ENCODE data around the gene GSC.
A peak's percentile ranks its signal among the peaks of the same experiment; 100 is the strongest.
"Not testable (repeated sequence)": the region's sequence is repeated elsewhere in the genome, so short reads cannot be mapped to it uniquely, and the experiment has no call there.

GSC gene

GRCh38 chr14:94752591-94753436, 17.1 kb downstream of the GSC start:
- no peaks in the 10 kb centered on the region for H3K9me3 ChIP-seq
- no peaks in the 10 kb centered on the region for H3K36me3 ChIP-seq
- no peak for TF ChIP-seq CTCF (IDR thresholded peaks at IDR 0.05; ENCODE audit: low read depth, low read length)
- H3K4me1 ChIP-seq, result no peaks in the 10 kb centered on the region
- H3K4me3 ChIP-seq (ENCODE audit: low read depth, low read length), result no peak overlapping the region
- no peak for DNase-seq
- no peaks in the 10 kb centered on the region for H3K27me3 ChIP-seq

- H3K27me3 ChIP-seq, result no peaks in the 10 kb centered on the region
- TF ChIP-seq CTCF (IDR thresholded peaks at IDR 0.05; ENCODE audit: low read depth, low read length), result no peak
- no peak for DNase-seq
- no peaks in the 10 kb centered on the region for H3K4me1 ChIP-seq
- H3K9me3 ChIP-seq, result no peaks in the 10 kb centered on the region
- H3K36me3 ChIP-seq, result no peaks in the 10 kb centered on the region
- H3K4me3 ChIP-seq (ENCODE audit: low read depth, low read length), result no peak overlapping the region
Measured at GRCh38 chr14:94751956-94752355, 18.0 kb downstream of the GSC start.

- H3K36me3 ChIP-seq, result no peaks in the 10 kb centered on the region
- no peak overlapping the region for H3K4me3 ChIP-seq (ENCODE audit: low read depth, low read length)
- no peaks in the 10 kb centered on the region for H3K4me1 ChIP-seq
- no peak for DNase-seq
- H3K9me3 ChIP-seq, result no peaks in the 10 kb centered on the region
- TF ChIP-seq CTCF (IDR thresholded peaks at IDR 0.05; ENCODE audit: low read depth, low read length), result no peak
- no peaks in the 10 kb centered on the region for H3K27me3 ChIP-seq
Measured at GRCh38 chr14:94751321-94751720, 18.6 kb downstream of the GSC start.

- Histone ChIP-seq H3K27me3 (no peaks in the 10 kb centered on the region), H3K4me1 (no peaks in the 10 kb centered on the region), H3K4me3 (ENCODE audit: low read depth, low read length) (no peak overlapping the region), H3K9me3 (no peaks in the 10 kb centered on the region), H3K36me3 (no peaks in the 10 kb centered on the region)
- no peak for TF ChIP-seq CTCF (IDR thresholded peaks at IDR 0.05; ENCODE audit: low read depth, low read length)
- no peak for DNase-seq
Measured at GRCh38 chr14:94750371-94750770, 19.5 kb downstream of the GSC start.

- no peaks in the 10 kb centered on the region for H3K36me3 ChIP-seq
- H3K4me3 ChIP-seq (ENCODE audit: low read depth, low read length), result no peak overlapping the region
- H3K27me3 ChIP-seq, result no peaks in the 10 kb centered on the region
- peak; percentile 41 for DNase-seq
- H3K4me1 ChIP-seq, result no peaks in the 10 kb centered on the region
- no peaks in the 10 kb centered on the region for H3K9me3 ChIP-seq
- TF ChIP-seq CTCF (IDR thresholded peaks at IDR 0.05; ENCODE audit: low read depth, low read length), result peak; percentile 80
Measured at GRCh38 chr14:94748667-94749347, 21.1 kb downstream of the GSC start.

- no peak for TF ChIP-seq CTCF (IDR thresholded peaks at IDR 0.05; ENCODE audit: low read depth, low read length)
- Histone ChIP-seq H3K4me3 (ENCODE audit: low read depth, low read length) (no peak overlapping the region), H3K27me3 (no peaks in the 10 kb centered on the region), H3K4me1 (no peaks in the 10 kb centered on the region), H3K36me3 (no peaks in the 10 kb centered on the region), H3K9me3 (no peaks in the 10 kb centered on the region)
- DNase-seq, result no peak
Measured at GRCh38 chr14:94747739-94748138, 22.2 kb downstream of the GSC start.

- H3K4me3 ChIP-seq (ENCODE audit: low read depth, low read length); H3K9me3 ChIP-seq; DNase-seq; H3K36me3 ChIP-seq; H3K4me1 ChIP-seq; H3K27me3 ChIP-seq: not testable (repeated sequence)
Measured at GRCh38 chr14:94747153-94747552, 22.8 kb downstream of the GSC start.

Measured in BE2C (cell line).